Measurements from ENCODE around the gene AMN.
A peak's percentile ranks its signal among the peaks of the same experiment; 100 is the strongest.
"Not testable (repeated sequence)": the region's sequence is repeated elsewhere in the genome, so short reads cannot be mapped to it uniquely, and the experiment has no call there.

AMN gene

GRCh38 chr14:102891556-102891955 is 30.9 kb upstream of the AMN start:
- peak; percentile 14 for DNase-seq (ENCODE audit: extremely low read depth, low read depth)
- no peak for TF ChIP-seq CTCF (IDR thresholded peaks at IDR 0.05; ENCODE audit: low read depth, low read length)

GRCh38 chr14:102892651-102893050 is 29.8 kb upstream of the AMN start:
- no peak for TF ChIP-seq CTCF (IDR thresholded peaks at IDR 0.05; ENCODE audit: low read depth, low read length)
- DNase-seq (ENCODE audit: extremely low read depth, low read depth): no peak

GRCh38 chr14:102893452-102893851 is 29.0 kb upstream of the AMN start:
- DNase-seq (ENCODE audit: extremely low read depth, low read depth): peak; percentile 62
- TF ChIP-seq CTCF (IDR thresholded peaks at IDR 0.05; ENCODE audit: low read depth, low read length): no peak

GRCh38 chr14:102896735-102897134 is 25.7 kb upstream of the AMN start:
- DNase-seq (ENCODE audit: extremely low read depth, low read depth): not testable (repeated sequence)

- DNase-seq (ENCODE audit: extremely low read depth, low read depth): no peak
- TF ChIP-seq CTCF (IDR thresholded peaks at IDR 0.05; ENCODE audit: low read depth, low read length): no peak
These were observed 25.0 kb upstream of the AMN start for GRCh38 chr14:102897299-102898027.

GRCh38 chr14:102898298-102898697 is 24.2 kb upstream of the AMN start:
- no peak for TF ChIP-seq CTCF (IDR thresholded peaks at IDR 0.05; ENCODE audit: low read depth, low read length)
- no peak for DNase-seq (ENCODE audit: extremely low read depth, low read depth)

GRCh38 chr14:102898776-102899515 is 23.5 kb upstream of the AMN start:
- no peak for TF ChIP-seq CTCF (IDR thresholded peaks at IDR 0.05; ENCODE audit: low read depth, low read length)
- DNase-seq (ENCODE audit: extremely low read depth, low read depth): no peak

Measured in AG09319 (cell line).